ENCODE data around the gene IL9.

GRCh38 chr5:135880801-135881200, 14.8 kb downstream of the IL9 start:
- TF ChIP-seq CTCF (optimal IDR thresholded peaks at IDR 0.05 in 1 of 3, IDR thresholded peaks at IDR 0.05 in 1 of 3, conservative IDR thresholded peaks at IDR 0.05 in 1 of 3; ENCODE audit: extremely low read depth in 1 of 3, insufficient read depth in 2 of 3, low read length in 3 of 3) (no peak), EZH2 (IDR thresholded peaks at IDR 0.05; ENCODE audit: low read length) (no peak)
